Liver (tissue), 9 donors: ENCODE results near the gene GABRB1. TPM values are rescaled to one million over a fixed set of nuclear protein-coding genes. Genes with fewer than 3 reads are reported as not detected.

Experiments used
- DNase-seq: peaks from one replicate; pipeline ENCODE4 v3.0.0-alpha.2; 2017; ENCODE audit warnings: low spot score
- H3K27ac ChIP-seq, 2 donors: one replicate each; pipeline ENCODE4 v1.7.0; 2013; ENCODE audit warnings: inconsistent platforms in 2 of 2, low read length in 2 of 2, control low read depth in 1 of 2, low read depth in 1 of 2, mild to moderate bottlenecking in 1 of 2
- H3K27me3 ChIP-seq, 4 donors: one replicate each; pipeline versions ENCODE4 v1.6.1 to v1.7.0; 2013; ENCODE audit warnings: low read length in 3 of 4, inconsistent platforms in 1 of 4, mild to moderate bottlenecking in 1 of 4, moderate library complexity in 1 of 4; ENCODE audit not compliant: control insufficient read depth in 4 of 4, insufficient read depth in 4 of 4
- H3K36me3 ChIP-seq, 4 donors: one replicate each; pipeline versions ENCODE4 v1.6.1 to v1.7.0; 2013; ENCODE audit warnings: low read length in 3 of 4, mild to moderate bottlenecking in 3 of 4, low read depth in 1 of 4, moderate library complexity in 1 of 4; ENCODE audit not compliant: control insufficient read depth in 4 of 4, insufficient read depth in 3 of 4
- H3K4me1 ChIP-seq, 4 donors: one replicate each; pipeline versions ENCODE4 v1.6.1 to v1.7.0; 2013; ENCODE audit warnings: low read length in 3 of 4, mild to moderate bottlenecking in 3 of 4, moderate library complexity in 1 of 4; ENCODE audit not compliant: control insufficient read depth in 4 of 4, insufficient read depth in 4 of 4
- H3K4me3 ChIP-seq, 3 donors: one replicate each; pipeline versions ENCODE4 v1.6.1 to v1.7.0; 2013; ENCODE audit warnings: low read length in 3 of 3, control low read depth in 1 of 3, low read depth in 1 of 3, mild to moderate bottlenecking in 1 of 3
- H3K9ac ChIP-seq, 2 donors: one replicate each; pipeline ENCODE4 v1.7.0; 2013; ENCODE audit warnings: low read length in 2 of 2, mild to moderate bottlenecking in 2 of 2, moderate library complexity in 2 of 2, control low read depth in 1 of 2, low read depth in 1 of 2
- H3K9me3 ChIP-seq, 4 donors: one replicate each; pipeline versions ENCODE4 v1.6.1 to v1.7.0; 2013; ENCODE audit warnings: low read length in 3 of 4; ENCODE audit not compliant: control insufficient read depth in 4 of 4
- EGR1 ChIP-seq, 2 donors: IDR thresholded peaks; 2 replicates each; pipeline ENCODE4 v1.6.1; 2016 to 2018; ENCODE audit warnings: antibody characterized with exemption in 2 of 2, low read depth in 2 of 2
- FOXA1 ChIP-seq: IDR thresholded peaks from 2 replicates; pipeline ENCODE4 v1.6.1; 2016; ENCODE audit warnings: antibody characterized with exemption
- HNF4A ChIP-seq, 2 donors: conservative IDR thresholded peaks; 2 replicates each; pipeline ENCODE4 v1.6.1; 2016; ENCODE audit warnings: antibody characterized with exemption in 2 of 2, mild to moderate bottlenecking in 2 of 2
- JUND ChIP-seq, 2 donors: IDR thresholded peaks; 2 replicates each; pipeline ENCODE4 v1.6.1; 2016; ENCODE audit warnings: antibody characterized with exemption in 2 of 2
- NR2F2 ChIP-seq: IDR thresholded peaks from 2 replicates; pipeline ENCODE4 v1.6.1; 2016; ENCODE audit warnings: antibody characterized with exemption
- RAD21 ChIP-seq, 2 donors: IDR thresholded peaks; 2 replicates each; pipeline ENCODE4 v1.6.1; 2016; ENCODE audit warnings: antibody characterized with exemption in 2 of 2, mild to moderate bottlenecking in 2 of 2
- RXRA ChIP-seq, 2 donors: IDR thresholded peaks; 2 replicates each; pipeline ENCODE4 v1.6.1; 2017 to 2018; ENCODE audit warnings: antibody characterized with exemption in 2 of 2, mild to moderate bottlenecking in 1 of 2
- SP1 ChIP-seq: IDR thresholded peaks from 2 replicates; pipeline ENCODE4 v1.6.1; 2018; ENCODE audit warnings: antibody characterized with exemption, mild to moderate bottlenecking
- TAF1 ChIP-seq: conservative IDR thresholded peaks from 2 replicates; pipeline ENCODE4 v1.6.1; 2016; ENCODE audit warnings: antibody characterized with exemption, mild to moderate bottlenecking
- YY1 ChIP-seq: IDR thresholded peaks from 2 replicates; pipeline ENCODE4 v1.6.1; 2016; ENCODE audit warnings: antibody characterized with exemption, mild to moderate bottlenecking
- WGBS: extraction: QIAGEN DNeasy Blood & Tissue Kit; methylation state at CpG from one replicate; pipeline ENCODE4 v1.1.7; 2013; 5-methylcytosine and 5-hydroxymethylcytosine counted together
- polyA plus RNA-seq, 2 donors: library from polyadenylated mRNA; stranded (reverse) in 1 of 2; unstranded in 1 of 2; fragments of 200-250 nt in 1 of 2; fragments of >200 nt in 1 of 2; fragmentation: Nextera tagmentation in 1 of 2; extraction: Ambion mirVana in 1 of 2; gene quantifications; one replicate each; pipeline versions ENCODE4 v1.2.1 to v1.2.3, GENCODE V29; 2013 to 2015
- total RNA-seq, 2 donors: library from RNA; depleted of rRNA; stranded (reverse); fragments of >200 nt; gene quantifications; one replicate each; pipeline ENCODE4 v1.2.3, GENCODE V29; 2014
- TF ChIP-seq, protein P1 (sequence below): IDR thresholded peaks from 2 replicates; pipeline ENCODE4 v1.6.1; 2016; ENCODE audit warnings: antibody characterized with exemption
- TF ChIP-seq, protein P2 (sequence below): IDR thresholded peaks from 2 replicates; pipeline ENCODE4 v1.6.1; 2016; ENCODE audit warnings: antibody characterized with exemption
- TF ChIP-seq, protein P3 (sequence below): IDR thresholded peaks from 2 replicates; pipeline ENCODE4 v1.6.1; 2016; ENCODE audit warnings: antibody characterized with exemption
- TF ChIP-seq, protein P4 (sequence below): fragments of 150-350 bp; IDR thresholded peaks from 2 replicates; pipeline ENCODE4 v1.5.1; 2017; ENCODE audit warnings: improper control_type of control experiment, low read depth, low read length; ENCODE audit not compliant: missing input control
- TF ChIP-seq, protein P5 (sequence below): IDR thresholded peaks from 2 replicates; pipeline ENCODE4 v1.6.1; 2016; ENCODE audit warnings: antibody characterized with exemption, mild to moderate bottlenecking
- donor health status: healthy.
- donor health status: healthy.
- donor health status: healthy.
- donor health status: healthy.
- donor health status: healthy.

GABRB1 gene
- total and polyA plus RNA-seq, 4 donors: 0.17 to 1.3 TPM; not detected in 2

GRCh38 chr4:47382846-47383360, 351.5 kb downstream of the GABRB1 start (continued):
- no peak for TF ChIP-seq YY1

DNA sequence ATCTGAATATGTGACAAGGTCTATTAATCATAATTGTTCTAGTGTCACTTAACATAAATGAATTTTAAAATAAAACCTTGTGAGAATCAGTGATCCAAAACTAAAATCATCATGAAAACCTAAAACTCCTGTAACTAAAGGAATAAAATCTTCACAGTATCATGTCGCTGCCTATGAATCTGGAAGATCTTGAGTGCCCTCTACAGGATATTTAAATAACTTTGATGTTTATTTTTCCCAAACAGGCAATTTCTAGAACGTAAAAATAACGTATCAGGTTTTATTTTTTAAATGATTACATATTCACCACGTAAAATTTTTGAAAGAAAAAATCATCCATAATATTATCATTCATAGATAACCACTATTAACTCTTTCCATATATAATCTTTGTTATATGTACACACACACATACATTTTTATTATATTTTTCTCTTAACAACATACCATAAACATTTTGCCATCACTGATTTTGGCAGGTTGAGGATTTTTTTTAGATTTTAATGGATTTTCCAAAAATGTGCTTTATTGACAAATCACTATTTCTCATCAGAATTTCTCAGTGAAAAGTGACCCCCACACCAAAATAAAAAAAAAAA, 352.6 kb downstream of the GABRB1 start:
- DNase-seq: no peak
- H3K9me3 ChIP-seq: no peaks in the 10 kb centered on the region
- H3K36me3 ChIP-seq: no peaks in the 10 kb centered on the region
- no peak overlapping the region for H3K27ac ChIP-seq
- no peak overlapping the region for H3K9ac ChIP-seq
- no peaks in the 10 kb centered on the region for H3K27me3 ChIP-seq
- 4% methylated on average over 4 of the region's 4 CpGs for WGBS
- H3K4me1 ChIP-seq: no peaks in the 10 kb centered on the region
- no peak overlapping the region for H3K4me3 ChIP-seq
- TF ChIP-seq, protein P1, sequence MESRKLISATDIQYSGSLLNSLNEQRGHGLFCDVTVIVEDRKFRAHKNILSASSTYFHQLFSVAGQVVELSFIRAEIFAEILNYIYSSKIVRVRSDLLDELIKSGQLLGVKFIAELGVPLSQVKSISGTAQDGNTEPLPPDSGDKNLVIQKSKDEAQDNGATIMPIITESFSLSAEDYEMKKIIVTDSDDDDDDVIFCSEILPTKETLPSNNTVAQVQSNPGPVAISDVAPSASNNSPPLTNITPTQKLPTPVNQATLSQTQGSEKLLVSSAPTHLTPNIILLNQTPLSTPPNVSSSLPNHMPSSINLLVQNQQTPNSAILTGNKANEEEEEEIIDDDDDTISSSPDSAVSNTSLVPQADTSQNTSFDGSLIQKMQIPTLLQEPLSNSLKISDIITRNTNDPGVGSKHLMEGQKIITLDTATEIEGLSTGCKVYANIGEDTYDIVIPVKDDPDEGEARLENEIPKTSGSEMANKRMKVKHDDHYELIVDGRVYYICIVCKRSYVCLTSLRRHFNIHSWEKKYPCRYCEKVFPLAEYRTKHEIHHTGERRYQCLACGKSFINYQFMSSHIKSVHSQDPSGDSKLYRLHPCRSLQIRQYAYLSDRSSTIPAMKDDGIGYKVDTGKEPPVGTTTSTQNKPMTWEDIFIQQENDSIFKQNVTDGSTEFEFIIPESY: no peak
- TF ChIP-seq, protein P2, sequence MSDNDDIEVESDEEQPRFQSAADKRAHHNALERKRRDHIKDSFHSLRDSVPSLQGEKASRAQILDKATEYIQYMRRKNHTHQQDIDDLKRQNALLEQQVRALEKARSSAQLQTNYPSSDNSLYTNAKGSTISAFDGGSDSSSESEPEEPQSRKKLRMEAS: no peak
- TF ChIP-seq TAF1 (no peak), FOXA1 (no peak), HNF4A (conservative IDR thresholded peaks at IDR 0.05) (no peak), RAD21 (IDR thresholded peaks at IDR 0.05) (peak; percentile 80 to 81), RXRA (IDR thresholded peaks at IDR 0.05) (no peak), EGR1 (IDR thresholded peaks at IDR 0.05; ENCODE audit: low read depth in 2 of 2) (no peak), SP1 (no peak), NR2F2 (no peak), JUND (IDR thresholded peaks at IDR 0.05) (no peak)
- TF ChIP-seq, protein P3, sequence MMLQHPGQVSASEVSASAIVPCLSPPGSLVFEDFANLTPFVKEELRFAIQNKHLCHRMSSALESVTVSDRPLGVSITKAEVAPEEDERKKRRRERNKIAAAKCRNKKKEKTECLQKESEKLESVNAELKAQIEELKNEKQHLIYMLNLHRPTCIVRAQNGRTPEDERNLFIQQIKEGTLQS: no peak
- TF ChIP-seq, protein P4, sequence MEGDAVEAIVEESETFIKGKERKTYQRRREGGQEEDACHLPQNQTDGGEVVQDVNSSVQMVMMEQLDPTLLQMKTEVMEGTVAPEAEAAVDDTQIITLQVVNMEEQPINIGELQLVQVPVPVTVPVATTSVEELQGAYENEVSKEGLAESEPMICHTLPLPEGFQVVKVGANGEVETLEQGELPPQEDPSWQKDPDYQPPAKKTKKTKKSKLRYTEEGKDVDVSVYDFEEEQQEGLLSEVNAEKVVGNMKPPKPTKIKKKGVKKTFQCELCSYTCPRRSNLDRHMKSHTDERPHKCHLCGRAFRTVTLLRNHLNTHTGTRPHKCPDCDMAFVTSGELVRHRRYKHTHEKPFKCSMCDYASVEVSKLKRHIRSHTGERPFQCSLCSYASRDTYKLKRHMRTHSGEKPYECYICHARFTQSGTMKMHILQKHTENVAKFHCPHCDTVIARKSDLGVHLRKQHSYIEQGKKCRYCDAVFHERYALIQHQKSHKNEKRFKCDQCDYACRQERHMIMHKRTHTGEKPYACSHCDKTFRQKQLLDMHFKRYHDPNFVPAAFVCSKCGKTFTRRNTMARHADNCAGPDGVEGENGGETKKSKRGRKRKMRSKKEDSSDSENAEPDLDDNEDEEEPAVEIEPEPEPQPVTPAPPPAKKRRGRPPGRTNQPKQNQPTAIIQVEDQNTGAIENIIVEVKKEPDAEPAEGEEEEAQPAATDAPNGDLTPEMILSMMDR: peak; percentile 42
- TF ChIP-seq, protein P5, sequence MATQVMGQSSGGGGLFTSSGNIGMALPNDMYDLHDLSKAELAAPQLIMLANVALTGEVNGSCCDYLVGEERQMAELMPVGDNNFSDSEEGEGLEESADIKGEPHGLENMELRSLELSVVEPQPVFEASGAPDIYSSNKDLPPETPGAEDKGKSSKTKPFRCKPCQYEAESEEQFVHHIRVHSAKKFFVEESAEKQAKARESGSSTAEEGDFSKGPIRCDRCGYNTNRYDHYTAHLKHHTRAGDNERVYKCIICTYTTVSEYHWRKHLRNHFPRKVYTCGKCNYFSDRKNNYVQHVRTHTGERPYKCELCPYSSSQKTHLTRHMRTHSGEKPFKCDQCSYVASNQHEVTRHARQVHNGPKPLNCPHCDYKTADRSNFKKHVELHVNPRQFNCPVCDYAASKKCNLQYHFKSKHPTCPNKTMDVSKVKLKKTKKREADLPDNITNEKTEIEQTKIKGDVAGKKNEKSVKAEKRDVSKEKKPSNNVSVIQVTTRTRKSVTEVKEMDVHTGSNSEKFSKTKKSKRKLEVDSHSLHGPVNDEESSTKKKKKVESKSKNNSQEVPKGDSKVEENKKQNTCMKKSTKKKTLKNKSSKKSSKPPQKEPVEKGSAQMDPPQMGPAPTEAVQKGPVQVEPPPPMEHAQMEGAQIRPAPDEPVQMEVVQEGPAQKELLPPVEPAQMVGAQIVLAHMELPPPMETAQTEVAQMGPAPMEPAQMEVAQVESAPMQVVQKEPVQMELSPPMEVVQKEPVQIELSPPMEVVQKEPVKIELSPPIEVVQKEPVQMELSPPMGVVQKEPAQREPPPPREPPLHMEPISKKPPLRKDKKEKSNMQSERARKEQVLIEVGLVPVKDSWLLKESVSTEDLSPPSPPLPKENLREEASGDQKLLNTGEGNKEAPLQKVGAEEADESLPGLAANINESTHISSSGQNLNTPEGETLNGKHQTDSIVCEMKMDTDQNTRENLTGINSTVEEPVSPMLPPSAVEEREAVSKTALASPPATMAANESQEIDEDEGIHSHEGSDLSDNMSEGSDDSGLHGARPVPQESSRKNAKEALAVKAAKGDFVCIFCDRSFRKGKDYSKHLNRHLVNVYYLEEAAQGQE: no peak
